Rectal smooth muscle tissue (tissue), 1 donor: ENCODE data around the gene ZNF320.
A peak's percentile ranks its signal among the peaks of the same experiment; 100 is the strongest.
"Not testable (repeated sequence)": the region's sequence is repeated elsewhere in the genome, so short reads cannot be mapped to it uniquely, and the experiment has no call there.

Experiments
- H3K27ac ChIP-seq: one replicate; pipeline ENCODE4 v1.7.0; 2013; ENCODE audit warnings: low read depth, low read length, inconsistent platforms
- H3K27me3 ChIP-seq: one replicate; pipeline ENCODE4 v1.7.0; 2013; ENCODE audit warnings: low read length; ENCODE audit not compliant: control insufficient read depth, insufficient read depth
- H3K36me3 ChIP-seq: one replicate; pipeline ENCODE4 v1.7.0; 2013; ENCODE audit warnings: low read length; ENCODE audit not compliant: control insufficient read depth, insufficient read depth
- H3K4me1 ChIP-seq: one replicate; pipeline ENCODE4 v1.7.0; 2013; ENCODE audit warnings: low read length; ENCODE audit not compliant: control insufficient read depth, insufficient read depth
- H3K4me3 ChIP-seq: one replicate; pipeline ENCODE4 v1.7.0; 2013; ENCODE audit warnings: low read length
- H3K9ac ChIP-seq: one replicate; pipeline ENCODE4 v1.7.0; 2013; ENCODE audit warnings: low read length

Gene ZNF320

DNA sequence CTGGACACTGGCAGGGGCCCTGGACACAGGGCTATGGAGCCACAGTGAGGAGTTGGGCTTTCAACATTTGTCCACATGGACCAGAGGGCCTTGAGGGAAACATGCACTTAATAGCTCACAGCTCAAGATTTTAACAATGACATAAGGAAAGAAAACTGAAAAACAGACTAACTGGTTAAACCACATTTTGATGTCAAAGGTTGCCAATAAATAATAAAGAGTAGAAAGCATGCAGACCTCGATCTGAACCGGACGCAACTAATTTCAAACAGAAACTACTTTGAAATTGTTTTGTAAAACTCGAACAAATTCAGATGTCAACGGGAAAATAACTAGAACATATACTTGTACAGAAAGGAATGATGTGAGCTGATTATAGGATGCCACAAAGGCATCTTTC lies 41.3 kb upstream of the ZNF320 start:
- Histone ChIP-seq H3K4me1 (no peaks in the 10 kb centered on the region), H3K27ac (no peak overlapping the region), H3K27me3 (no peaks in the 10 kb centered on the region), H3K9ac (no peak overlapping the region), H3K4me3 (no peak overlapping the region), H3K36me3 (no peaks in the 10 kb centered on the region)

DNA sequence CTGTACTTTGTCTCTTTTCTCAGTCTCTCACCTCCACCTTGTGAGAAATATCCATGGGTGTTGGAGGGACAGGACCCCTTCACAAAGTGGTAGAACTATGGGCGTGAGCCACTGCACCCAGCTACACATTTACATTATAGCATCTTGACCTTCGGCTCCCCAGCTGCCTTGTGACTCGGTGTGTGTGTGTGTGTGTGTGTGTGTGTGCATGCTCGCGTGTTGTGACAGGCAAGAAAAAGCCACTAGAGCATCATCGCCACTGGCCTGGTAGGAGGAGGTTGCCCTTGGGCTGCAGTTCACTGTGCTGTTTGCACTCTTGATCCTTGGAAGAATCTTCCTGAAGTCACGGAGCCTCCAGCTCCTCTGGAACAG lies 39.5 kb upstream of the ZNF320 start:
- no peaks in the 10 kb centered on the region for H3K27me3 ChIP-seq
- H3K36me3 ChIP-seq, result no peaks in the 10 kb centered on the region
- H3K27ac ChIP-seq, result no peak overlapping the region
- no peaks in the 10 kb centered on the region for H3K4me1 ChIP-seq
- H3K4me3 ChIP-seq, result no peak overlapping the region
- H3K9ac ChIP-seq, result no peak overlapping the region

DNA sequence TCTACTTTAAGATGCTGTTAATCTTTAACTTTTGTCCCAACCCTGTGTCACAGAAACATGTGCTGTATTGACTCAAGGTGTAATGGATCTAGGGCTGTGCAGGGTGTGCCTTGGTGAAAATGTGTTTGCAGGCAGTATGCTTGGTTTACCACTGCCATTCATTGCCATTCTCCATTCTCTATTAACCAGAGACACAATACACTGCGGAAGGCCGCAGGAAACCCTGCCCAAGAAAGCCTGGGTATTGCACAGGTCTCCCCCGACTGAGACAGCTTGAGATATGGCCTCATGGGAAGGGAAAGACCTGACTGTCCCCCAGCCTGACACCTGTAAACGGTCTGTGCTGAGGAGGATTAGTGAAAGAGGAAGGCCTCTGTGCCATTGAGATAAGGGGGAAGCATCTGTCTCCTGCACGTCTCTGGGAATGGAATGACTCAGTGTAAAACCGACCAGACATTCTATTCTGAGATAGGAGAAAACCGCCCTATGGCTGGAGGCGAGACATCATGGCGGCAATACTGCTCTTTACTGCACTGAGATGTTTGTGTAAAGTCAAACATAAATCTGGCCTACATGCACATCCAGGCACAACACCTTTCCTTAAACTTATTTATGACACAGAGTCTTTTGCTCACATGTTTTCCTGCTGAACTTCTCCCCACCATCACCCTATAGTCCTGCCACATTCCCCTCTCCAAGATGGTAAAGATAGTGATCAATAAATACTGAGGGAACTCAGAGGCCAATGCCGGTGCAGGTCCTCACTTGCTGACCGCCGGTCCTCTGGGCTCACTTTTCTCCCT lies 38.9 kb upstream of the ZNF320 start:
- Histone ChIP-seq H3K27ac (no peak overlapping the region), H3K27me3 (no peaks in the 10 kb centered on the region), H3K4me1 (no peaks in the 10 kb centered on the region), H3K36me3 (no peaks in the 10 kb centered on the region), H3K4me3 (no peak overlapping the region), H3K9ac (no peak overlapping the region)

DNA sequence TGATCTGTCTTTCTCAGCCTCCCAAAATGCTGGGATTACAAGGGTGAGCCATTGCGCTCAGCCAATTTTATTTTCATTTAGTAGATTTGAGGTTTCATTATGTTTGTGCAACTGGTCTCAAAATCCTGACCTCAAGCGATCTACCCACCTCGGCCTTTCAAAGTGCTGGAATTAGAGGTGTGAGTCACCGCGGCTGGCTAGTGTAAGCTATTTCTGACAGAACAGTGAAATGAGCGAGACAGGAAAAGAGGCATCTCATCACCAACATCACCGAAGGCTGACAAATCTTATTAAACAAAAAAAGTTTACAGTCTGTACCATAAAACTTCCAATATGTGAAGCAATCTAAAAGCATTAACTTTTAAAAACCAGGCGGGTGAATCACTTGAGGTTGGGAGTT lies 38.0 kb upstream of the ZNF320 start:
- no peaks in the 10 kb centered on the region for H3K27me3 ChIP-seq
- H3K36me3 ChIP-seq, result no peaks in the 10 kb centered on the region
- H3K27ac ChIP-seq, result no peak overlapping the region
- no peak overlapping the region for H3K9ac ChIP-seq
- H3K4me1 ChIP-seq, result no peaks in the 10 kb centered on the region
- no peak overlapping the region for H3K4me3 ChIP-seq

DNA sequence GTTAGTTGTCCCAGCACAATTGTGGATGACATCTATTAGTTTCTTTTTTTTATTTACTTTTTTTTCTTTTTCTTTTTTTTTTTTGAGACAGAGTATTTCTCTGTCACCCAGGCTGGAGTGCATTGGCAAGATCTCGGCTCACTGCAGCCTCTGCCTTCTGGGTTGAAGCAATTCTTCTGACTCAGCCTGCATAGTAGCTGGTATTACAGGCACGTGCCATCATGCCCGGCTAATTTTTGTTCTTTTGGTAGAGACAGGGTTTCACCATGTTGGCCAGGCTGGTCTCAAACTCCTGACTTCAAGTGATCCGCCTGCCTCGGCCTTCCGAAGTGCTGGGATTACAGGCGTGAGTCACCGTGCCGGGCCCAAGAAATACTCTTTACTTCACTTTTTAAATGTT lies 27.2 kb upstream of the ZNF320 start:
- not testable (repeated sequence) for H3K27me3 ChIP-seq

DNA sequence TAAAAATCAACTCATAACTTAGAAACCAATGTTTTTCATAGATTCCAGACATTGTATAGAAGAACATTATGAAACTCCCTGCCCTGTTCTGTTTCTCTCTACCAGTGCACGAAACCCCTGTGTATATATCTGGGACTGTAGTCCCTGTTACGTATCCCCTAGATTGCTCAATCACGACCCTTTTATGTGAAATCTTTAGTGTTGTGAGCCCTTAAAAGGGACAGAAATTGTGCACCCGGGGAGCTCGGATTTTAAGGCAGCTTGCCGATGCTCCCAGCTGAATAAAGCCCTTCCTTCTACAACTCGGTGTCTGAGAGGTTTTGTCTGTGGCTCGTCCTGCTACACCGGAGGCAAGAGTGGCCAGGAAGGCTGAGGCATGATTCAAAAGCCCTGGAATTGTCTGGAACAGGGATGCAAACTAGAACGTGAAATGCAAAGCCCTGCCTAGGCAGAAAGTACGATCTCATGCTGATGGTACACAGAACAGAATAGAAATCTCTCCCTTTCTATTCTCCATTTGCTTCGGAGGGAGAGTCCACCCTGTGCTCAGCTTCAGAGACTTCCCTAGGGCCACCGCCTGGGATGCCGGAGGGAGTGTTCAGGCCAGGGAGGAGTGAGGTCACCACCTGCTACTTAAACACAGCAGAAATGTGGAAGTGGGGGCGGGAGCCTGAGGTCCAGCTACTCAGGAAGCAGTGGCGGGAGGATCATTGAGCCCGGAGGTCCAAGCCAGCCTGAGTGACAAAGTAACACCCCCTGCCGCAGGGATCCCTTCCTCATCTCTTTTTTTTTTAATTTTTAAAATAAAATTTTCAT lies 26.6 kb upstream of the ZNF320 start:
- H3K4me3 ChIP-seq, result peak overlapping the region; percentile 97
- H3K4me1 ChIP-seq, result no peaks in the 10 kb centered on the region
- no peak overlapping the region for H3K9ac ChIP-seq
- peaks cover 3% of the 10 kb centered on the region for H3K36me3 ChIP-seq
- H3K27me3 ChIP-seq, result no peaks in the 10 kb centered on the region
- peak overlapping the region; percentile 89 for H3K27ac ChIP-seq

More for the DNA sequence above, 27.2 kb upstream of the ZNF320 start:
- not testable (repeated sequence) for H3K4me3 ChIP-seq, H3K36me3 ChIP-seq, H3K27ac ChIP-seq, H3K4me1 ChIP-seq, H3K9ac ChIP-seq

DNA sequence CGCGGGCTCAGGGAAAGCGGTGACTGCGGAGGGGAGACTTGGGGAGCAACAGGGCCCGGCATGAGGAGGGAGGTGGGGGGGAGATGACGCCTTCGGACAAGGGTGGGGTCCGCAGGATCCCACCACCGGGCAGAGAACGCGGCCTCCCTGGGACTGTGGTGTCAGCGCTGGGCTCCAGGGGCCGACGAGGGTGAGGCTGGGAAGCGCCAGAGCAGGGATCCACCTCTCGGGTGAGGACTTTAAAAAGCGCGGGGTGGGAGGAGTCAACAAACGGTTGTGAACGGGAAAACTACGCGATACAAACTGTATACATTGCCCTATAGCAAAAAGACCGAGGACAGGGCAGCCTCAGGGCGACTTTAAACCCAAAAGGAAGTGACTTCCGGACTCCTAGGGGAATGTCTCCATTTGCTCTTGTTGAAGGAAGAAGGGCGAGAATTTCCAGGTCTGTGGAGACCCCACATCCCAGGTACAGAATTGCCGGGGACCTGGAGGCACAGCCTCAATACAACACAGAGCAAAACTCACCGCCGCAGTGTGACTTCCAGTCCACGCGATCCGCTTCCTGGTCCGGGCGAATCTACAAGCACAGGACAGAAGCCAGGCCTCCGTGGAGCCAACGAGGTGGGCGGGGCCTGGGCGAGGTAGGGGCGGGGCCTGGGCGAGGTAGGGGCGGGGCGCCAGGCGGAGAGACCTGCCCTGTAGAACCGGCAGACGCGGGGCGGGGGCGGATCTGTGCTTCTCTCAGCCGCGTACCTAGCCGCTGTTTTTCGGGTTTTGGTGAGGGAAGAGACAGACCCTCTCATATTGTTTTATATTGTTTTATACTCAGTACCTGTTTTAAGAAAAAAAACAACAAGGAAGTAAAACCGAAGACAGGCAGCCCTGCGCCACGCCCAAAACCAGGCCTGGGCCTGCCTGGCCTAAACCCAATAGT lies 25.7 kb upstream of the ZNF320 start, which contains the start of gene ZNF888:
Gene ZNF888, minus strand, starts transcription at position 588 of the 937 bp plus-strand sequence. CDS start 5,555 bp downstream, outside the sequence.
- Histone ChIP-seq H3K4me3 (peak within 1 kb of the TSS; percentile 97), H3K9ac (peak within 1 kb of the TSS; percentile 95), H3K4me1 (no peaks in the 10 kb centered on the region), H3K36me3 (no peaks in the 10 kb centered on the region), H3K27me3 (no peaks in the 10 kb centered on the region), H3K27ac (peak within 1 kb of the TSS; percentile 89)

DNA sequence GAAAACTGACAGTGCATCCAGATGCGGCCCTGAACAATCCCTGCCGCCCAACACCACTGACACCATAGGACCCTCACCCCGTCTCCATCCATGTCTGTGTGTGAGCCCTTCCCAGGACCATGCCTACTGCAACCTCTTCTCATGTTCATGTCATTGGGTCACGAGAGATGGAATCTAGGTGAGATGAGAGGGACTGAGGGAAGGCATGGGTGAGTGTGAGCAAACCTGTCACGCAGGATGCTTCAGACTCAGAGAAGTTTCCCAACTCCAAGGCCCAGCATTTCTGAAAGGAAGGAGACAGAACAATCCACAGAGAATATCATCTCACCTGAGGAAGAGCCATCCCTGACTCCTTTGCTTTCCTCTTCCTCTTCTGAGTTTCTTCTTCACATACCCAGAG lies 20.1 kb upstream of the ZNF320 start:
- Histone ChIP-seq H3K9ac (no peak overlapping the region), H3K4me1 (no peaks in the 10 kb centered on the region), H3K27me3 (no peaks in the 10 kb centered on the region), H3K27ac (no peak overlapping the region), H3K4me3 (no peak overlapping the region), H3K36me3 (peaks cover 6% of the 10 kb centered on the region)

DNA sequence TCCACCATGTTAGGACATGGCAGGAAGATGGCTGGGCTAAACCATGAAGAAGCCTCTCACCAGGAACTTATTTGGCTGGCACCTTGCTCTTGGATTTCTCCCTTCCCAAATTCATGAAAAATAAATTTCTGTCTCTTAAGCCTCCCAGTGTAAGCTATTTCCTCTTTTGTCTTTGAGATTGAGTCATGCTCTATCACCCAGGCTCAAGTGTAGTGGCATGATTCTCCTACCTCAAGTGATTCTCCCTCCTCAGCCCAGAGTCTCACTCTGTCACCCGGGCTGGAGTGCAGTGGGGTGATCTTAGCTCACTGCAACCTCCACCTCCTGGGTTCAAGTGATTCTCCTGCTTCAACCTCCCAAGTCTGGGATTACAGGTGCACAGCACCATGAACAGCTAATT lies 13.2 kb upstream of the ZNF320 start:
- no peak overlapping the region for H3K27ac ChIP-seq
- no peak overlapping the region for H3K4me3 ChIP-seq
- peaks cover 9% of the 10 kb centered on the region for H3K36me3 ChIP-seq
- H3K9ac ChIP-seq, result no peak overlapping the region
- no peaks in the 10 kb centered on the region for H3K27me3 ChIP-seq
- H3K4me1 ChIP-seq, result no peaks in the 10 kb centered on the region

DNA sequence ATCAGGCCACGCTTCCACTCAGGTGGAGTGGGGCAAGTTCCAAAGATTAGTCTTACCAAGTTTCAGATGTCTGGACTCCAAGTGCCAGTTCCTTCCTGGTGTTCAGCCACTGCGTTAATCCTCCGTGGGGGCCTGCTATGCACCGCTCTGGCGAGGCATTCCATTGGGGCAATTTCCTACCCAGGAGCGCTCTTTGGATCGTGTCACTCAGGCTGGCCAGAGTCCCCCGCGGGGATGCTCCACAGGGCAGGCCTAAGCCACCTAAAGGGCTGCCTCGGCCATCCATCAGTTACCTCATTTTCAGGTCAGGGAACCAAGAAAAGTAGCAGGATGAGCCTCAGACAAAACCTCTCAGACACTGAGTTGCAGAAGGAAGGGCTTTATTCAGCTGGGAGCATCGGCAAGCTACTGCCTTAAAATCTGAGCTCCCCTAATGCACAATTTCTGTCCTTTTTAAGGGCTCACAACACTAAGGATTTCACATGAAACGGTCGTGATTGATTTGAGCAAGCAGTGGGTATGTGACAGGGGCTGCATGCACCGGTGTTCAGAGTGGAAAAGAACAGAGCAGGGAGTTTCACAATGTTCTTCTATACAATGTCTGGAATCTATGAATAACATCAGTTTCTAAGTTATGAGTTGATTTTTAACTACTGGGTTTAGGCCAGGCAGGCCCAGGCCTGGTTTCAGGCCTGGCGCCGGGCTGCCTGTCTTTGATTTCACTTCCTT lies 6.8 kb upstream of the ZNF320 start:
- not testable (repeated sequence) for H3K27ac ChIP-seq, H3K4me3 ChIP-seq, H3K4me1 ChIP-seq, H3K36me3 ChIP-seq, H3K27me3 ChIP-seq, H3K9ac ChIP-seq

DNA sequence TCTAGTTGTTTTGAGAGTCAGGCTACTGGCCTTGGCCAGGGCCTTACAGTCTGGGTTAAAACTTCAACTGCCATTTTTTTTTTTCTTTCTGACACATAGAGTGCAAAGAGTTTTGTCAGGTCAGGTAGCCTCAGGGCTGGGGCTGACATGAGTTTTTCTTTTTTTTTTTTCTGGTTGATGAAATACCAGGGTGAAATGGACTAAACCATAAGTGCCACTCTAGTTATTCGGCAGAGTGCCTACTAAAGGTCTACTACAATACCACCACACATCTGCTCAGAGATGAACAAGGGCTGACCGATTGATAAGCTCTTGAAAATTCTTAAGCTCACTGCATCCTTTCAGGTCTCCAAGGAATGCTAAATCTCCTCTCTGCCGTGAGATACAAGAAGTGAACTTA lies 4.4 kb upstream of the ZNF320 start:
- Histone ChIP-seq H3K4me1 (peaks cover 3% of the 10 kb centered on the region), H3K27ac (no peak overlapping the region), H3K36me3 (no peaks in the 10 kb centered on the region), H3K9ac (no peak overlapping the region), H3K27me3 (no peaks in the 10 kb centered on the region), H3K4me3 (no peak overlapping the region)
